ENCODE results near the gene CCDC157.

Gene CCDC157

DNA sequence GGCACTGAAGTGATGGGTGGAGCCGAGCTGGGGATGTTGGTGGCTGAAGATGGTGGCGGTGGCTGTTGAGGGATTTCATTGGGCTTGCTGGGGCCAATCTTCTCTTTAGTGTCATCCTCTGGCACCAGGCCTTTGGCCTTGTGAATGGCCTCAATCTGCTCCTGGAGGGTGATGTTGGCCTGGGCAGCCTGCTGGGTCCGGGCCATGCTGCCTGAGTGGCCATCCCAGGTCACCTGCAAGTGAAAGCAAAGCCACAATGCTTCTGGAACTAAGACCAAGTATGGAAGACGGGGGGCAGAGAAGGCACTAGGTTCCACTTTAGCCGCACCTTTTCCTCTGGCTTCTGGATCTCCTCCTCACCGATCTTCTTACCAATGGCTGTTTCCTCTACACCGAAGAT lies 18.0 kb upstream of the CCDC157 start:
- Histone ChIP-seq H3K27me3 (replicated peaks; ENCODE audit: control insufficient read depth, insufficient read depth, low read length) (no peaks in the 10 kb centered on the region), H3K4me1 (ENCODE audit: control insufficient read depth, insufficient read depth, low read length) (peaks cover 40% of the 10 kb centered on the region), H3K9me3 (ENCODE audit: control insufficient read depth, low read length) (no peaks in the 10 kb centered on the region), H3K4me3 (ENCODE audit: low read length) (no peak overlapping the region), H3K36me3 (ENCODE audit: control insufficient read depth, insufficient read depth, low read length, severe bottlenecking) (peaks cover 96% of the 10 kb centered on the region), H3K9ac (ENCODE audit: low read length) (no peak overlapping the region)
- no peak for DNase-seq (ENCODE audit: low read depth)

DNA sequence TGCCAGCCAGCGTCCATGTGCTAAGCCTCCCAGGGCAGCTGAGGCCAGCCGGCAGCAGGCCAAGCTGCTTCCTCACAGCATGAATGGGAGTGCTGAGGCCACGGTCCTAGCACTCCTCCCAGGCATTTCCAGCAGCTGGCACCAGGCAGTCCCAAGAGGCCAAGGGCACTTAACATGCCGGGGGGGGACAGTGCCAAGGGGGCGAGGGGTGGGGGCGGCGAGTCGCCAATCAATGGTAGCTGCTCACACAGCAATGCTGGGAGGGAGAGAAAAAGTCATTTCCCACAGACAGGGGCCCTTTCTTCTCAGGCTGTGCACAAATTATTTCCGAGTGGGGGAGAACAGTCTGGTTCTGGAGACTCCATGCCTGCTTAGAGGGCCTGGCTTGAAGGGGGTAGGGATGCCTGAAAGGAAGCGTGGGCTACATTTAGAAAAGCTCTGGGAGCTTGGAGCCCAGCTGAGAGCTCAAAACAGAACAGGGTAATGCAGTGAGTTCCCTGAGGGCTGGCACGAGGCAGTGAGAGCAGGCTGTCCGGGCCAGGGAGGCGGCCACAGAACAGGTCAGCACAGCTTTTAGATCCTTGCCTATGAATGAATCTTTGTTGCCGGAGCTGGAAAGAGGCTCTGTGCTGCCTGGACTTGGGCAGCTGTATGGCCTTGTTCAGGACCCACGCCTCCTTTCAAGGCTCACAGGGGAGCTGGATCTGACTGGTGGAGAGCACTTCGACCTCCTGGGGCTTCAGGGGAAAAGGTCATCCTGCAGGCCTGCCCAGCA lies 15.7 kb upstream of the CCDC157 start:
- peaks cover 96% of the 10 kb centered on the region for H3K36me3 ChIP-seq (ENCODE audit: control insufficient read depth, insufficient read depth, low read length, severe bottlenecking)
- H3K27me3 ChIP-seq (replicated peaks; ENCODE audit: control insufficient read depth, insufficient read depth, low read length) = no peaks in the 10 kb centered on the region
- no peaks in the 10 kb centered on the region for H3K9me3 ChIP-seq (ENCODE audit: control insufficient read depth, low read length)
- peak overlapping the region; percentile 62 for H3K9ac ChIP-seq (ENCODE audit: low read length)
- peaks cover 40% of the 10 kb centered on the region for H3K4me1 ChIP-seq (ENCODE audit: control insufficient read depth, insufficient read depth, low read length)
- H3K4me3 ChIP-seq (ENCODE audit: low read length) = no peak overlapping the region
- no peak for DNase-seq (ENCODE audit: low read depth)

DNA sequence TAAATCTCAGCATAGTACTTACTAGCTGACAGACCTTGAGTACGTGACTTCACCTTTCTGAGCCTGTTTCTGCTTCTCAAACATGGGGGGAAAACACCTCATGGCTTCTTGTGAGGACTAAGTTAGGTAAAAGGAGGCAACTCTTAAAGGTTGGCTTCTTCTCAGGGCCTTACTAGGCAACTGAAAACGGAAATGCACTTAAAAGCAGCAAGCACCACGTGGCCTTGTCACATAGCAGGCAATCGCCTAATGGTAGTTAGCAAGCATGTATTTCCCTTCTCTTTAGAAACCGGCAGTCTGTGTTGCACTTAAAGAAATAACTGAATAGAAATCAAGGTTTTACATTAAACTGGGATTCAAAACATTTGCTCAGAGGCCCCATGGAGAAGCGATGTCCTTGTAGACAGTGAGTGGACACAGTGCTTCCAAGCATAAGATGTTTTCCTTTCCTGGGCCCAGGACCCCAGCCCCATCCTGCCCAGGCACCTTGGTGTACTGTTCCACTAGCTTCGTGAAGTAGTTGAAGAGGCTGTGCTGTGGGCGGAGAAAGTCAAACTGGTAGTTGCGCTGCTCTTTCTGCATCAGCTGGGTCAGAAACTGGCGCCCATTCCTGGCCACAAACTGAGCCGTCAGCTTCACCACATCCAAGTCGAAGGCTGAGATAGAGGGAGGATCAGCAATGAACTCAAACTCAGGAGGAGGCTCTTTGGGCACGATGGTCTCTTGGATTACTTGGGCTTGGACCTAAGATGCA lies 12.2 kb upstream of the CCDC157 start:
- H3K9me3 ChIP-seq (ENCODE audit: control insufficient read depth, low read length) = no peaks in the 10 kb centered on the region
- DNase-seq (ENCODE audit: low read depth) = no peak
- no peak overlapping the region for H3K9ac ChIP-seq (ENCODE audit: low read length)
- peaks cover 82% of the 10 kb centered on the region for H3K36me3 ChIP-seq (ENCODE audit: control insufficient read depth, insufficient read depth, low read length, severe bottlenecking)
- H3K4me3 ChIP-seq (ENCODE audit: low read length) = no peak overlapping the region
- no peaks in the 10 kb centered on the region for H3K27me3 ChIP-seq (replicated peaks; ENCODE audit: control insufficient read depth, insufficient read depth, low read length)
- H3K4me1 ChIP-seq (ENCODE audit: control insufficient read depth, insufficient read depth, low read length) = peaks cover 27% of the 10 kb centered on the region

DNA sequence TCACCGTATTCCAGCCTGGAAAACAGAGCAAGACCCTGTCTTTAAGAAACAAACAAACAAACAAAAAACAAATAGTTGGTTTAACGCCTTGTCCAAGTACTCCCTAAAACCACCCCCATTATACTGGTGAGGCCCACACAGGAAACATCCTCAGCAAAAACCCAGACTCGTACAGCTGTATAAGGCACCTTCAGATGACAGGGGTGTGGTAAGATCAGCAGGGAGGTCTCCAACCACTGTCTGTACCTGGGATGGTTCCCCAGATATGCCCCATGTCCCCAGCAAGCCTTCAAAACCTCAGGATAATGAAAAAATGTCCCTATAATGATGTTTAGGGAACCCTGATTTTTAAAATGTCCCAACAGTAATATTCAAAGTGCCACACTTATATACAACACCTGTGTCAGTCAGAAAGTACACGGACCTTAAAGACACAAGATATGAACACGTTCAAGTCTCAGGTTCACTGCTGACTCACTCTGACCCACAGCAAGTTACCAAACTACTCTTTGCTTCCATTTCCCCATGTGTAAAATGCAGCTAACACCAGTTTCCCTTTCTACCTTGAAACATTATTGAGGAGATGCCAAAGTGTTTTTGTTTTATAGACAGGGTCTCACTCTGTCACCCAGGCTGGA lies 9.4 kb upstream of the CCDC157 start:
- peaks cover 84% of the 10 kb centered on the region for H3K36me3 ChIP-seq (ENCODE audit: control insufficient read depth, insufficient read depth, low read length, severe bottlenecking)
- no peak overlapping the region for H3K4me3 ChIP-seq (ENCODE audit: low read length)
- no peaks in the 10 kb centered on the region for H3K27me3 ChIP-seq (replicated peaks; ENCODE audit: control insufficient read depth, insufficient read depth, low read length)
- DNase-seq (ENCODE audit: low read depth) = no peak
- H3K4me1 ChIP-seq (ENCODE audit: control insufficient read depth, insufficient read depth, low read length) = peaks cover 8% of the 10 kb centered on the region
- no peaks in the 10 kb centered on the region for H3K9me3 ChIP-seq (ENCODE audit: control insufficient read depth, low read length)
- H3K9ac ChIP-seq (ENCODE audit: low read length) = no peak overlapping the region

DNA sequence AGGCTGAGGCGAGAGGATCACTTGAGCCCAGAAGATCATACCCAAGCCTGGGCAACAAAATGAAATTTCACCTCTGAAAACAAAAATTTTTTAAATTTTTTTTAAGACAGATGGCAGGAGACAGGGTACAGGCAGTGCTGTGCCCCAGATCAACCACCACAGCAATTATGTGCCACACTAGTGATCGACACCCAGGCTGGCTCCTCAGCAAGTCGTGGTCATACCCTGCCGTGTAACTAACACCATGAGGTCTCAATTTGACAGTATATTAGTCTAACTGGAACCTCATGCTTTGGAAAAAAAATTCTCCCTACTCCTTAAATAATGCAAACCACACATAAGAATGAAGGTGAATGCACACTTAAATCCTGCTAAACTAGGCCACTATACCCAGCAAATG lies 8.4 kb upstream of the CCDC157 start:
- Histone ChIP-seq H3K36me3 (ENCODE audit: control insufficient read depth, insufficient read depth, low read length, severe bottlenecking) (peaks cover 82% of the 10 kb centered on the region), H3K9ac (ENCODE audit: low read length) (peak overlapping the region; percentile 1), H3K4me3 (ENCODE audit: low read length) (no peak overlapping the region), H3K27me3 (replicated peaks; ENCODE audit: control insufficient read depth, insufficient read depth, low read length) (no peaks in the 10 kb centered on the region), H3K4me1 (ENCODE audit: control insufficient read depth, insufficient read depth, low read length) (no peaks in the 10 kb centered on the region), H3K9me3 (ENCODE audit: control insufficient read depth, low read length) (no peaks in the 10 kb centered on the region)
- DNase-seq (ENCODE audit: low read depth) = no peak

DNA sequence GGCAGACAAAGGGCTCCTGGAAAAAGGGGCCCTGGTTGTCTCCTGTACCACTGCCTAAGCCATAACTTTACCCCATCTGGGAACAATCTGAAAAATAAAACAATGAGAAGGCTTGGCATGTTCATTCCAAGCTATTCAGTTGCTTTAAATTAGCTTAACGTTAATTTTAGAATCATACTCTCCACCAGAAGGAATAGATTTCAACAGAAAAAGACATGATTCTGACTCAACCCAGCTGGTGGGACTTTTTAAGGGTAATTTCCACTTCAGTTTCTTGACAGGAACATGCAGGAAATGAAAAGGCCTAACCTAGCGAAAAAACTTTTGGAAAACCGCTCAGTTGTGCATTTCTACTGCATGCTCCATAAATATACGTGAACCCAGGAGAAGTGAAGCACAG lies 8.0 kb upstream of the CCDC157 start:
- DNase-seq (ENCODE audit: low read depth) = peak; percentile 84
- H3K9me3 ChIP-seq (ENCODE audit: control insufficient read depth, low read length) = no peaks in the 10 kb centered on the region
- H3K27me3 ChIP-seq (replicated peaks; ENCODE audit: control insufficient read depth, insufficient read depth, low read length) = no peaks in the 10 kb centered on the region
- no peak overlapping the region for H3K4me3 ChIP-seq (ENCODE audit: low read length)
- peaks cover 78% of the 10 kb centered on the region for H3K36me3 ChIP-seq (ENCODE audit: control insufficient read depth, insufficient read depth, low read length, severe bottlenecking)
- H3K4me1 ChIP-seq (ENCODE audit: control insufficient read depth, insufficient read depth, low read length) = no peaks in the 10 kb centered on the region
- peak overlapping the region; percentile 1 for H3K9ac ChIP-seq (ENCODE audit: low read length)

DNA sequence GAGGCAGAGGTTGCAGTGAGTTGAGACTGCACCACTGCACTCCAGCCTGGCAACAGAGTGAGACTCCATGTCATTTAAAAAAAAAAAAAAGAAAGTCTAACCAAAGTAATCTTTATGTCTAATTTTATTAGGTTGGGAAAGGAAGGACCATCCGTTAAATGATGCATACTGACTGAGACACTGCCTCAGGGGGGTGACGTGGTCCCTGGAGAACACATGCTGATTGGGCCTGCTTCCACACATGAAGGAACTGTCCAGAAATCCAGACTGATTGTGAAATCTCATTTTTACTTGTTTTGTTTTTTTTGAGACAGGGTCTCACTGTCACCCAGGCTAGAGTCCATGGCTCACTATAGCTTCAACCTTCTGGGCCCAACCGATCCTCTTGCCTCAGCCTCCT lies 5.6 kb upstream of the CCDC157 start:
- no peaks in the 10 kb centered on the region for H3K9me3 ChIP-seq (ENCODE audit: control insufficient read depth, low read length)
- H3K36me3 ChIP-seq (ENCODE audit: control insufficient read depth, insufficient read depth, low read length, severe bottlenecking) = peaks cover 54% of the 10 kb centered on the region
- peak; percentile 34 for DNase-seq (ENCODE audit: low read depth)

DNA sequence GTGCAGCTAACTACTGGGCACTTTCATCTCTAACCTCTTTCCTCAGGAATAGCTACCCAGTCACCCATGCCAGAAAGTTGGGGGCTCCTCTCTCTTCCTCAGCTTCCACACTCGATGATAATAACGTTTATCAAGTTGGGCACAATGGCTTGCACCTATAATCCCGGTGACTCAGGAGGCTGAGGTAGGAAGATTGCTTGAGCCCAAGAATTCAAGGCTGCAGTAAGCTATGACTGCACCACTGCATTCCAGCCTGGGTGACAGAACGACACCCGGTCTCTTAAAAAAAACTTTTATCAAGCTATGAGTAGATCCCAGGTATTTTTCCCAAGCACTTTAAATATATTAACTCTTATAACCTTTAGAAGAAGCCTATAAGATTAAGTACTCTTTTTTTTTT lies 2.2 kb upstream of the CCDC157 start:
- no peaks in the 10 kb centered on the region for H3K9me3 ChIP-seq (ENCODE audit: control insufficient read depth, low read length)
- H3K27me3 ChIP-seq (replicated peaks; ENCODE audit: control insufficient read depth, insufficient read depth, low read length) = no peaks in the 10 kb centered on the region
- H3K4me3 ChIP-seq (ENCODE audit: low read length) = no peak overlapping the region
- DNase-seq (ENCODE audit: low read depth) = no peak
- peaks cover 23% of the 10 kb centered on the region for H3K4me1 ChIP-seq (ENCODE audit: control insufficient read depth, insufficient read depth, low read length)
- no peak overlapping the region for H3K9ac ChIP-seq (ENCODE audit: low read length)
- H3K36me3 ChIP-seq (ENCODE audit: control insufficient read depth, insufficient read depth, low read length, severe bottlenecking) = peaks cover 35% of the 10 kb centered on the region

More for the DNA sequence above, 5.6 kb upstream of the CCDC157 start:
- peaks cover 23% of the 10 kb centered on the region for H3K4me1 ChIP-seq (ENCODE audit: control insufficient read depth, insufficient read depth, low read length)
- H3K27me3 ChIP-seq (replicated peaks; ENCODE audit: control insufficient read depth, insufficient read depth, low read length) = no peaks in the 10 kb centered on the region
- no peak overlapping the region for H3K9ac ChIP-seq (ENCODE audit: low read length)
- H3K4me3 ChIP-seq (ENCODE audit: low read length) = no peak overlapping the region

DNA sequence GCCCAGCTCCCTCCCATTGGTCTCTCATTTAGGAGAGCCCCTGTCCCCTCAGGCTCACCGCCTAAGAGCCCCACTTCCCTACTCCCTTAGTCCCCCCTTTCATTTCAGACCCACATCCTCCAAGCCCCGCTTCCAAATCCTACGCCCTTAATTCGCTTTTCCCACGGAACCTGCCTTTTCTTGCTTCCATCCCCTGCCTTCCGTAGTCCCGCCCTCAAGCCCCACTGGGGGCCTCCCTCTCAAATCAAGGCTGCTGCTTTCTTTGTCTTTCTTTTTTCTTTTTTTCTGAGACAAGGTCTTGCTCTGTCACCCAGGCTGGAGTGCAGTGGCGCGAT lies 396 bp downstream of the CCDC157 start:
- H3K9me3 ChIP-seq (ENCODE audit: control insufficient read depth, low read length) = no peaks in the 10 kb centered on the region
- DNase-seq (ENCODE audit: low read depth) = no peak
- H3K9ac ChIP-seq (ENCODE audit: low read length) = peak overlapping the region; percentile 98
- H3K4me3 ChIP-seq (ENCODE audit: low read length) = peak overlapping the region; percentile 97
- H3K27me3 ChIP-seq (replicated peaks; ENCODE audit: control insufficient read depth, insufficient read depth, low read length) = no peaks in the 10 kb centered on the region
- H3K36me3 ChIP-seq (ENCODE audit: control insufficient read depth, insufficient read depth, low read length, severe bottlenecking) = peaks cover 10% of the 10 kb centered on the region
- peaks cover 23% of the 10 kb centered on the region for H3K4me1 ChIP-seq (ENCODE audit: control insufficient read depth, insufficient read depth, low read length)

DNA sequence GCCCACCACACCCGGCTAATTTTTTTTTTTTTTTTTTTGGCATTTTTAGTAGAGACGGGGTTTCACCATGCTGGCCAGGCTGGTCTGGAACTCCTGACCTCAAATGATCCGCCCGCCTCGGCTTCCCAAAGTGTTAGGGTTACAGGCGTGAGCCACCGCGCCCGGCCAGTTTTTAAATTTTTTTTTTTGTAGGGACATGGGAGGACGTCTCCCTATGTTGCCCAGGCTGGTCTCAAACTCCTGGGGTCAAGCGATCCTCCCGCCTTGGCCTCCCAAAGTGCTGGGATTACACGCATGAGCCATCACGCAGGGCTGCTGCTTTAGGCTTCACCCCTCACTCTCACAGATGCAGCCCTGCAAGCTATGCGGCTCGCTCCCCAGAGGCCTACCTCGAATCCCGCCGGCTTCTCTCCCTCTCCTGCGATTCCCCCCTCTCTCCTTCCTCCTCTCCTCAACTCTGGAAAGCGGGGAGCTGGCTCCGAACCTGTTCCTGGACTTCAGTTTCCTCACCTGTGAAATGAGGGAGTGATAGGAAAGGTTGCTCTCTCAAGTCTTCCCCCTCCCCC lies 926 bp downstream of the CCDC157 start:
- Histone ChIP-seq H3K9me3 (ENCODE audit: control insufficient read depth, low read length) (no peaks in the 10 kb centered on the region), H3K36me3 (ENCODE audit: control insufficient read depth, insufficient read depth, low read length, severe bottlenecking) (peaks cover 4% of the 10 kb centered on the region), H3K4me1 (ENCODE audit: control insufficient read depth, insufficient read depth, low read length) (peaks cover 23% of the 10 kb centered on the region), H3K4me3 (ENCODE audit: low read length) (peak overlapping the region; percentile 97), H3K9ac (ENCODE audit: low read length) (no peak overlapping the region), H3K27me3 (replicated peaks; ENCODE audit: control insufficient read depth, insufficient read depth, low read length) (no peaks in the 10 kb centered on the region)
- no peak for DNase-seq (ENCODE audit: low read depth)

DNA sequence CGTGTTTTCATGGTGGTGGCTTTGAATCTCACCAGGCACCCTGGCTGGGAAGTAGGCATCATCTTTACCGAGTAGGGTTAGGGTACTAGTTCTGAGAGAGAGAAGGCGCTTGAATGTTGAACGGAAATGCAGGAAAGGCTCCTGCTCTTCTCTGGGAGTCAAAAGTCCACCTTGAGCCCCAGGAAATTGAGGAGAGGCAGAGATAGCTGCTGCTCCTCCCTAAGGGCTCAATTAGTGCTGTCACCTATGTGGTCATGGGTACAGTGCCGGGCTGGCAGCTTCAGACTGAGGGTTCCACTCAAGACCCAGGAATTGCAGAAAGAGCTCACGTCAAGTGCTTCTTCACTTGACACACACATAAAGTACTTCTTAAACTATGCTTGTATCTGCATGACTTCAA lies 1.7 kb downstream of the CCDC157 start:
- Histone ChIP-seq H3K4me1 (ENCODE audit: control insufficient read depth, insufficient read depth, low read length) (peaks cover 23% of the 10 kb centered on the region), H3K36me3 (ENCODE audit: control insufficient read depth, insufficient read depth, low read length, severe bottlenecking) (no peaks in the 10 kb centered on the region), H3K9me3 (ENCODE audit: control insufficient read depth, low read length) (no peaks in the 10 kb centered on the region), H3K27me3 (replicated peaks; ENCODE audit: control insufficient read depth, insufficient read depth, low read length) (no peaks in the 10 kb centered on the region), H3K4me3 (ENCODE audit: low read length) (no peak overlapping the region), H3K9ac (ENCODE audit: low read length) (no peak overlapping the region)
- no peak for DNase-seq (ENCODE audit: low read depth)
